ENCODE results near the gene VAT1L. TPM values are rescaled to one million over a fixed set of nuclear protein-coding genes. Genes with fewer than 3 reads are reported as not detected.
A peak's percentile ranks its signal among the peaks of the same experiment; 100 is the strongest.

VAT1L gene
- total and polyA plus RNA-seq, 12 donors: 18.1 to 103 (median 38.2) TPM

DNA sequence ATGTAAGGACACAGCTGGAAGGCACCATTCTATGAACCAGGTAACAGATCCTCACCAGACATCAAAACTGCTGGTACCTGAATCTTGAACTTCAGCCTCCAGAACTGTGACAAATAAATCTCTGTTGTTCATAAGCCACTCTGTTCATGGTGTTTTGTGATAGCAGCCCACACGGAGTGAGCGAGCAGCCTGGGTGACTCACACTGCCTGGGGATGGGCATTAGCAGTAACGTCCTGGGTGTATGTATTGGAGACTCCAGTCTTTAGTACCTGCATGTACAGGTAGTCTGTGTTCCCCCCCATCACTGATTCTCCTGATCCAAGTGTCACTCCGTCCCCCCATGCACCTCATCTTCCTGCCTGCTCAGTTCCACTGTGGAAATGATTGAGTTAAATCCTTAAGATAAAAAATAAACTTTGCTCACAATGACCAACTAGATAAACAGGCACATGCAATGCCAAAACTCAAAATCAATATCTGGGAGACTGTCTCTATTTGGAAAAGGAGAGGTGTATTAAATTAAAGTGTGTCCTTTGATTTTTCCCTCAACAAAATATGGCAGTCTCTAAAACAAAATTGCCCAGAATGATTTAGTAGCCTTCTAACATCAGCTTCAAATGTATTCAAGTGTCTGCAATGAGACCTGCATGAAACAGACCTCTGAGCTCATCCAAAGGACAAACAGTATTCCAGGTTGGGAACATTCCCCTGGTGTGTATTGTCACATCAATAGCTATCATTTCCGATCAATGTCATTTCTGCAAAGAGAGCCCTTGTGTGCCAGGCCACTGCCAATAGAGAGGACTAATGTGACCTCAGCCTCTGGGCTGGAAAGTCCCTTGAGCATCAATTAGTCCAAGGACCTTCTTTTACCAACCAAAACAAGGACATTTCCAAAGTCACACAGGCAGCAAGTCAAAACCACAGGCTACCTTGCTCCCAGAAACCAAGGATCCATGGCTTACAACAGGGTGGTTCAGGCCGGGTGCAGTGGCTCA is 12.2 kb upstream of the VAT1L start:
- Histone ChIP-seq H3K4me3 (no peak overlapping the region), H3K9me3 (replicated peaks in 1 of 3) (no peaks in the 10 kb centered on the region), H3K4me1 (replicated peaks in 1 of 2) (no peaks in the 10 kb centered on the region), H3K27me3 (no peaks in the 10 kb centered on the region), H3K36me3 (replicated peaks in 1 of 2) (no peaks in the 10 kb centered on the region), H3K27ac (no peak overlapping the region)
- no peak for TF ChIP-seq POLR2A (IDR thresholded peaks at IDR 0.05)
- no peak for TF ChIP-seq CTCF (IDR thresholded peaks at IDR 0.05)
- peak in 4 of 7 donors; percentile 21 to 53 (median 37) for DNase-seq
- 56 to 70% (median 61%) methylated on average over 5 to 6 of the region's 6 CpGs for WGBS, 4 donors
- intact Hi-C loops (cut with DNase I): loop anchor here in 1 of 2 donors (5.0 kb wide), 1 partner anchor 99 kb away; no protein-coding TSS in a partner anchor

- Histone ChIP-seq H3K36me3 (replicated peaks in 1 of 2) (no peaks in the 10 kb centered on the region), H3K27me3 (no peaks in the 10 kb centered on the region), H3K9me3 (replicated peaks in 1 of 3) (no peaks in the 10 kb centered on the region), H3K4me1 (replicated peaks in 1 of 2) (no peaks in the 10 kb centered on the region), H3K4me3 (no peak overlapping the region), H3K27ac (no peak overlapping the region)
- TF ChIP-seq POLR2A (IDR thresholded peaks at IDR 0.05): no peak
- no peak for TF ChIP-seq CTCF (IDR thresholded peaks at IDR 0.05)
- WGBS, 4 donors: 94 to 98% (median 95%) methylated on average over 4 of the region's 4 CpGs
- intact Hi-C loops (cut with DNase I): loop anchor here in 1 of 2 donors (5.0 kb wide), 1 partner anchor 100 kb away; no protein-coding TSS in a partner anchor
- no peak for DNase-seq
Observed at GRCh38 chr16:77777745-77778144, 10.6 kb upstream of the VAT1L start.

GRCh38 chr16:77780378-77780837 is 8.0 kb upstream of the VAT1L start:
- DNase-seq: peak in 6 of 7 donors; percentile 47 to 67 (median 63)
- H3K4me3 ChIP-seq: no peak overlapping the region
- H3K9me3 ChIP-seq (replicated peaks in 1 of 3): no peaks in the 10 kb centered on the region
- TF ChIP-seq POLR2A (IDR thresholded peaks at IDR 0.05) (no peak), CTCF (IDR thresholded peaks at IDR 0.05) (no peak)
- H3K27ac ChIP-seq: peak overlapping the region in 2 of 5 donors; percentile 46 to 59
- intact Hi-C loops (cut with DNase I): loop anchor here (5.0 to 10.0 kb wide), 2 partner anchors 103 to 194 kb away; no protein-coding TSS in a partner anchor
- H3K4me1 ChIP-seq (replicated peaks in 1 of 2): no peaks in the 10 kb centered on the region
- 27 to 45% (median 42%) methylated on average over 9 of the region's 9 CpGs for WGBS, 4 donors
- no peaks in the 10 kb centered on the region for H3K36me3 ChIP-seq (replicated peaks in 1 of 2)
- no peaks in the 10 kb centered on the region for H3K27me3 ChIP-seq

DNA sequence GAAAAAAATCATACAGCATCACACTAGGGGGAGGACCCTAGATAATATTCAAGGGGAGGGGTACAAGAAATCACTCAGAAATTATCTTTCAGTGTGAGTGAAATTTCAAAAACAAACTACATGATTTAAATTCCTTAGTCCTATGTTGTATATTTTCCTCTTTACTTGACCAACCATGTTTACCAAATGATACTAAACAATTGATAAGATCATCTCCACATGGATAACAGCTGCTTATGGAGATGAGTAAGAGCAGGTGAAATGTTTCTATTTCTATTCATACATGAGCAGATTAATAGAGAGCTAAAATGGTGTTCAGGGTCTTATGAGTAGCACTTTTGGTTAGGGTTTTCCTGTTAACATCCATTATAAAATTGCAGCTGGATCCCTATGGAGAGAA is 7.3 kb upstream of the VAT1L start:
- Histone ChIP-seq H3K27ac (no peak overlapping the region), H3K9me3 (replicated peaks in 1 of 3) (no peaks in the 10 kb centered on the region), H3K4me1 (replicated peaks in 1 of 2) (no peaks in the 10 kb centered on the region), H3K4me3 (no peak overlapping the region), H3K36me3 (replicated peaks in 1 of 2) (no peaks in the 10 kb centered on the region), H3K27me3 (no peaks in the 10 kb centered on the region)
- DNase-seq: no peak
- no peak for TF ChIP-seq CTCF (IDR thresholded peaks at IDR 0.05)
- TF ChIP-seq POLR2A (IDR thresholded peaks at IDR 0.05): no peak
- intact Hi-C loops (cut with DNase I): loop anchor here (5.0 to 10.0 kb wide), 2 partner anchors 104 to 194 kb away; no protein-coding TSS in a partner anchor

All from adrenal gland (tissue), 12 donors.